ENCODE measurements around the gene MRAS. TPM values are rescaled to one million over a fixed set of nuclear protein-coding genes. Genes with fewer than 3 reads are reported as not detected.
"Not testable (repeated sequence)": the region's sequence is repeated elsewhere in the genome, so short reads cannot be mapped to it uniquely, and the experiment has no call there.

The MRAS gene
- total RNA-seq, 1 donor from 2014 or later = 5.9 TPM

GRCh38 chr3:138424323-138424722 is 75.9 kb downstream of the MRAS start:
- no peaks in the 10 kb centered on the region for H3K9me3 Mint-ChIP-seq (ENCODE audit: unreplicated experiment)
- H3K4me1 Mint-ChIP-seq (ENCODE audit: unreplicated experiment) = no peaks in the 10 kb centered on the region
- H3K36me3 Mint-ChIP-seq (ENCODE audit: low read depth, unreplicated experiment) = no peaks in the 10 kb centered on the region
- no peak for TF ChIP-seq CTCF (IDR thresholded peaks at IDR 0.05; ENCODE audit: unreplicated experiment)
- DNase-seq (ENCODE audit: low spot score) = no peak
- H3K27me3 Mint-ChIP-seq (ENCODE audit: unreplicated experiment) = no peaks in the 10 kb centered on the region
- H3K27ac Mint-ChIP-seq (ENCODE audit: unreplicated experiment) = no peak overlapping the region
- H3K4me3 Mint-ChIP-seq (ENCODE audit: unreplicated experiment) = no peak overlapping the region

- Mint-ChIP-seq H3K36me3 (ENCODE audit: low read depth, unreplicated experiment) (no peaks in the 10 kb centered on the region), H3K4me3 (ENCODE audit: unreplicated experiment) (no peak overlapping the region), H3K27me3 (ENCODE audit: unreplicated experiment) (no peaks in the 10 kb centered on the region), H3K9me3 (ENCODE audit: unreplicated experiment) (no peaks in the 10 kb centered on the region), H3K27ac (ENCODE audit: unreplicated experiment) (no peak overlapping the region), H3K4me1 (ENCODE audit: unreplicated experiment) (no peaks in the 10 kb centered on the region)
- no peak for TF ChIP-seq CTCF (IDR thresholded peaks at IDR 0.05; ENCODE audit: unreplicated experiment)
- DNase-seq (ENCODE audit: low spot score) = no peak
These were observed 77.8 kb downstream of the MRAS start for GRCh38 chr3:138426211-138426610.

GRCh38 chr3:138426754-138427153 is 78.4 kb downstream of the MRAS start:
- not testable (repeated sequence) for DNase-seq (ENCODE audit: low spot score); H3K4me3 Mint-ChIP-seq (ENCODE audit: unreplicated experiment); H3K4me1 Mint-ChIP-seq (ENCODE audit: unreplicated experiment); H3K27me3 Mint-ChIP-seq (ENCODE audit: unreplicated experiment); H3K9me3 Mint-ChIP-seq (ENCODE audit: unreplicated experiment); H3K36me3 Mint-ChIP-seq (ENCODE audit: low read depth, unreplicated experiment); H3K27ac Mint-ChIP-seq (ENCODE audit: unreplicated experiment)

- no peak for TF ChIP-seq CTCF (IDR thresholded peaks at IDR 0.05; ENCODE audit: unreplicated experiment)
- Mint-ChIP-seq H3K27me3 (ENCODE audit: unreplicated experiment) (no peaks in the 10 kb centered on the region), H3K27ac (ENCODE audit: unreplicated experiment) (no peak overlapping the region), H3K4me3 (ENCODE audit: unreplicated experiment) (no peak overlapping the region), H3K36me3 (ENCODE audit: low read depth, unreplicated experiment) (no peaks in the 10 kb centered on the region), H3K4me1 (ENCODE audit: unreplicated experiment) (peaks cover 8% of the 10 kb centered on the region), H3K9me3 (ENCODE audit: unreplicated experiment) (no peaks in the 10 kb centered on the region)
- DNase-seq (ENCODE audit: low spot score) = no peak
These were observed 81.3 kb downstream of the MRAS start for GRCh38 chr3:138429665-138430064.

GRCh38 chr3:138432576-138433240 is 84.3 kb downstream of the MRAS start:
- H3K36me3 Mint-ChIP-seq (ENCODE audit: low read depth, unreplicated experiment) = no peaks in the 10 kb centered on the region
- H3K27ac Mint-ChIP-seq (ENCODE audit: unreplicated experiment) = no peak overlapping the region
- DNase-seq (ENCODE audit: low spot score) = no peak
- H3K4me3 Mint-ChIP-seq (ENCODE audit: unreplicated experiment) = no peak overlapping the region
- no peak for TF ChIP-seq CTCF (IDR thresholded peaks at IDR 0.05; ENCODE audit: unreplicated experiment)
- peaks cover 11% of the 10 kb centered on the region for H3K4me1 Mint-ChIP-seq (ENCODE audit: unreplicated experiment)
- peaks cover 5% of the 10 kb centered on the region for H3K27me3 Mint-ChIP-seq (ENCODE audit: unreplicated experiment)
- no peaks in the 10 kb centered on the region for H3K9me3 Mint-ChIP-seq (ENCODE audit: unreplicated experiment)

Measured in endothelial cell (in vitro differentiated cells).